ENCODE results near the gene WDR7. TPM values are rescaled to one million over a fixed set of nuclear protein-coding genes. Genes with fewer than 3 reads are reported as not detected.

WDR7 gene
- total RNA-seq, 4 donors from 2014 or later, result 10.3 to 17.2 (median 16.3) TPM

DNA sequence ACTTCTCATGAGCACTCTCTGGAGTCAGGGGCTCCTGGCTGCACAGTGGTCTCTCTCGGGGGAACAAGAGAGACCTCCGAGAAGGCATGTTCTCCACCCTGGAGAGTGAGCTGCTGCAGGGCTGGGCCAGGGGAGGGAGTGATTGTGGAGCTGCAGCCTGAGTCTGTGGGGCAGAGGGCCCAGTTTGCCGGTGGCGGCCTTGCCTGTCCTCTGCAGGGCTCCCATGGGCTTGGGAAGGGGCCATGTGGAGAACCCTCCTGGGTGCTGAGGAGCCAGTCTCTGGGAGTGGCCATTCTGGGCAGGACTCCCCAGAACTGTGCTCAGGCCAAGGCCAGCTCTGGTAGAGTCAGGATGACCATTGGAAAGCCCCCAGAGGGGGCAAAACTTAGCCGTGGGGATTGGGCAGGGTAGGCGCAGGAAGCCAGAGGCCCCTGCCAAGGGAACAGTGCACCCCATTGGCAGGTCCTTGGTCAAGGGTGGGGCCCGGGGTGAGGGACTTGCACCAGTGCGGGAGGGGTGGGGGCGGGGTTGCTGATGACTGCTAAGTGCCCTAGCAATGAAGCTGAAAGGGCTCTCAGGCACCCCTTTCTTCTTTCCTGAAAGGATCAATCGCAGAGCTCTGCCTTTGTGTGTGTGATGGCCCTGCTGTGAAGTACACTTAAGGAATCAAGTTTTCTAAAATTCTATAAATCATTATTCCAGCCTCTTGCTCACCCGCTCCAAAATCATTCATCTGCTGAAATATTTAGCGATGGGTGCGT, 426.0 kb downstream of the WDR7 start:
- intact Hi-C loops (cut with DNase I; ENCODE audit: low total_unique reads), result no loop called here
- TF ChIP-seq POLR2A (IDR thresholded peaks at IDR 0.05), result no peak
- TF ChIP-seq, protein P1, sequence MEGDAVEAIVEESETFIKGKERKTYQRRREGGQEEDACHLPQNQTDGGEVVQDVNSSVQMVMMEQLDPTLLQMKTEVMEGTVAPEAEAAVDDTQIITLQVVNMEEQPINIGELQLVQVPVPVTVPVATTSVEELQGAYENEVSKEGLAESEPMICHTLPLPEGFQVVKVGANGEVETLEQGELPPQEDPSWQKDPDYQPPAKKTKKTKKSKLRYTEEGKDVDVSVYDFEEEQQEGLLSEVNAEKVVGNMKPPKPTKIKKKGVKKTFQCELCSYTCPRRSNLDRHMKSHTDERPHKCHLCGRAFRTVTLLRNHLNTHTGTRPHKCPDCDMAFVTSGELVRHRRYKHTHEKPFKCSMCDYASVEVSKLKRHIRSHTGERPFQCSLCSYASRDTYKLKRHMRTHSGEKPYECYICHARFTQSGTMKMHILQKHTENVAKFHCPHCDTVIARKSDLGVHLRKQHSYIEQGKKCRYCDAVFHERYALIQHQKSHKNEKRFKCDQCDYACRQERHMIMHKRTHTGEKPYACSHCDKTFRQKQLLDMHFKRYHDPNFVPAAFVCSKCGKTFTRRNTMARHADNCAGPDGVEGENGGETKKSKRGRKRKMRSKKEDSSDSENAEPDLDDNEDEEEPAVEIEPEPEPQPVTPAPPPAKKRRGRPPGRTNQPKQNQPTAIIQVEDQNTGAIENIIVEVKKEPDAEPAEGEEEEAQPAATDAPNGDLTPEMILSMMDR (IDR thresholded peaks at IDR 0.05), result no peak
- WGBS, 2 donors, result 73 to 77% methylated on average over 11 to 12 of the region's 13 CpGs
- DNase-seq (ENCODE audit: low spot score in 2 of 2), result no peak
- no peak overlapping the region for H3K4me3 ChIP-seq (ENCODE audit: low read depth, poor library complexity, severe bottlenecking)

DNA sequence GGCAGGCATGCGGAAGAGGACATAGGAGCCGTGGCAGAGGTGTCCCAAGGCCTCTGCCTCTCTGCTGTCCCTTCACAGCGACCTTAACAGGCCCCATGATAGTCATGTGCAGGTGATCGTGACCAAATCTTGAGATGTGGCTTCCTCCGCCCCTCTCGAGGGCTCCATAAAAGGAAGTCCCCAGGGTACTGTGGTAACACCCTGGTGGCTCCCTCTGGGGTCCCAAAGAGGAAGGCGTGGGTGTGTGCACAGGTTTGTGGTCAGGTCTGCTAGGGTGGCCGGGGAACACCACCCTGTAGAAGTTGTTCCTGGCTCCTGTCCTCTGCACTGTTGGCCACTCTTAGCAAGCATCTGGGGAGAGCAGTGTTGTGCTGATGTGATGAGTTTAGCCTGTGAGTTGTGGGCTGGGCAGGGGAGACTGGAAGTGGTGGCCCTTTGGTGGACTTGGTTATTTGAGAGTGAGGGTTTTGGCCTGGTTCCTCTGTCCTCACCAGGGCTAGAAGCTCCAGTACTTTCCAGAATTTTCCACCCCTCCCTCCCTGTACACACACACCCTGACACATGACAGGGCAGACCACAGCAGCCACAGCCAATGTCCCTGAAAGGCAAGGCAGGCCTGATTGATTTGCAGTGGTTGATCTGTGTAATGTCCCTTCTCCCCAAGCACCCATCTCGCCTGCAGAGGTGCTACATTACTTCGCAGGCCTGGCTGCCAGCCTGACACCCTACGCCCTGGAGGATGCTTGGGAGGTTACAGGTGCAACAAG, 426.8 kb downstream of the WDR7 start:
- H3K4me3 ChIP-seq (ENCODE audit: low read depth, poor library complexity, severe bottlenecking), result no peak overlapping the region
- no peak for DNase-seq (ENCODE audit: low spot score in 2 of 2)
- TF ChIP-seq, protein P1 (IDR thresholded peaks at IDR 0.05), result no peak
- TF ChIP-seq POLR2A (IDR thresholded peaks at IDR 0.05), result no peak
- intact Hi-C loops (cut with DNase I; ENCODE audit: low total_unique reads), result no loop called here
- 59 to 75% methylated on average over 11 of the region's 11 CpGs for WGBS, 2 donors

DNA sequence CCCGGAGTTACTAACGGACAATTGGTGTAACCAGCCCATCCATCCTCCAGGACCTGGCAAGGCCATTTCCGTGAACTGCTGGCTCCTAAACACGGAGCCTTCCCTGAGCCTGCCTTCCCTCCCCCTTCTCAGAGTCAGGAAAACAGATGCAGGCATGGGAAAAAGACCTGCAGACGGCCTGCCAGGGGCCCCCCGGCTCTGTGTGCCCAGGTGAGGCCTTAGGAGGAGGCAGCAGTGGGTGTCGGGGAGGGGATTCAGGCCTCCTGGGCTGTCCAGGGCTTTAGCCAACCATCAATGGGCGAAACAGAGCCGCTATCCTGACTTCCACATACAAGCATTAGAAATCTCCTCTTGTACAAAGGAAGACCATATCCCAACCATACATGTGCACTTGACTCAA, 427.5 kb downstream of the WDR7 start:
- H3K4me3 ChIP-seq (ENCODE audit: low read depth, poor library complexity, severe bottlenecking), result no peak overlapping the region
- intact Hi-C loops (cut with DNase I; ENCODE audit: low total_unique reads), result no loop called here
- 81 to 86% methylated on average over 9 of the region's 9 CpGs for WGBS, 2 donors
- DNase-seq (ENCODE audit: low spot score in 2 of 2), result no peak
- TF ChIP-seq, protein P1 (IDR thresholded peaks at IDR 0.05), result no peak
- no peak for TF ChIP-seq POLR2A (IDR thresholded peaks at IDR 0.05)

DNA sequence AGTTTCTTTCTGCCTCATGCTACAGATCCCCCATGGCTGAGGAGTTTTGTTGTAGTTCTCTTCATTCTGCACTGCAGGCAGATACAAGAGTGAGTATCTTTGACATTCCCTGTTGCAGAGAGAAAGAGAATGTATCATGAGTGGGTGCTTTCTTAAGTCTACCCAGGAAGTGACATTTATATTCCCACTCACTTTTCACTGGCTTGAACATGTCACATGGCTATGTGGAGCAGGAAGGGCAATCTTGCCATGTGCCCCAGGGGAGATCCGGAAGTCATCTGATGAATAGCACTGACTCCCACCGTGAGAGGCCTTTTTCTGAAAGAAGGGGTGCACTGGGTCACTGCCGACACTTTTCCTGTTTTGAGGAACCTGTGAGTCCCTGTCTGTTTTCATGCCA, 429.3 kb downstream of the WDR7 start:
- 70 to 79% methylated on average over 3 of the region's 3 CpGs for WGBS, 2 donors
- intact Hi-C loops (cut with DNase I; ENCODE audit: low total_unique reads), result no loop called here
- DNase-seq (ENCODE audit: low spot score in 2 of 2), result no peak
- TF ChIP-seq, protein P1 (IDR thresholded peaks at IDR 0.05), result no peak
- TF ChIP-seq POLR2A (IDR thresholded peaks at IDR 0.05), result no peak
- no peak overlapping the region for H3K4me3 ChIP-seq (ENCODE audit: low read depth, poor library complexity, severe bottlenecking)

DNA sequence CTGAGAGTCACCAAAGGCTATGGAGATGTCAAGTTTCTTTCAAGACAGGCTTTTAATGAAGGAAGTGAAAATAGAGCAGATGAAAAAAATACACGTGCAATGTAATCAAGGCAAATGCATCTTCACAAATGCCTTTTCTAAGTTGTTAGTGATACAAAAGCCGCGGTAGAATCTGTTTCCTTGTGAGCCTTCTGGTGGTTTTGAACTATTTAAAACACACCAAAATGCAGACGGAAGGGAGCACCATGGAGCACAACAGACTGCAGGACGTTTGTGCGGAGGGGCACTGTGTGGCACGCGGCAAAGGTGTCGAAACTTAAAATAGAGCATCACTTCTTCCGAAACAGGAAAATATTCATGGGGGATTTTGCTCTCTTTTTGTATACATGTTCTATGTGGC, 430.7 kb downstream of the WDR7 start:
- no peak for DNase-seq (ENCODE audit: low spot score in 2 of 2)
- TF ChIP-seq POLR2A (IDR thresholded peaks at IDR 0.05), result no peak
- TF ChIP-seq, protein P1 (IDR thresholded peaks at IDR 0.05), result no peak
- WGBS, 2 donors, result 86 to 90% methylated on average over 10 of the region's 10 CpGs
- no peak overlapping the region for H3K4me3 ChIP-seq (ENCODE audit: low read depth, poor library complexity, severe bottlenecking)
- intact Hi-C loops (cut with DNase I; ENCODE audit: low total_unique reads), result no loop called here
